ENCODE data around the gene OLIG3.

Gene OLIG3

DNA sequence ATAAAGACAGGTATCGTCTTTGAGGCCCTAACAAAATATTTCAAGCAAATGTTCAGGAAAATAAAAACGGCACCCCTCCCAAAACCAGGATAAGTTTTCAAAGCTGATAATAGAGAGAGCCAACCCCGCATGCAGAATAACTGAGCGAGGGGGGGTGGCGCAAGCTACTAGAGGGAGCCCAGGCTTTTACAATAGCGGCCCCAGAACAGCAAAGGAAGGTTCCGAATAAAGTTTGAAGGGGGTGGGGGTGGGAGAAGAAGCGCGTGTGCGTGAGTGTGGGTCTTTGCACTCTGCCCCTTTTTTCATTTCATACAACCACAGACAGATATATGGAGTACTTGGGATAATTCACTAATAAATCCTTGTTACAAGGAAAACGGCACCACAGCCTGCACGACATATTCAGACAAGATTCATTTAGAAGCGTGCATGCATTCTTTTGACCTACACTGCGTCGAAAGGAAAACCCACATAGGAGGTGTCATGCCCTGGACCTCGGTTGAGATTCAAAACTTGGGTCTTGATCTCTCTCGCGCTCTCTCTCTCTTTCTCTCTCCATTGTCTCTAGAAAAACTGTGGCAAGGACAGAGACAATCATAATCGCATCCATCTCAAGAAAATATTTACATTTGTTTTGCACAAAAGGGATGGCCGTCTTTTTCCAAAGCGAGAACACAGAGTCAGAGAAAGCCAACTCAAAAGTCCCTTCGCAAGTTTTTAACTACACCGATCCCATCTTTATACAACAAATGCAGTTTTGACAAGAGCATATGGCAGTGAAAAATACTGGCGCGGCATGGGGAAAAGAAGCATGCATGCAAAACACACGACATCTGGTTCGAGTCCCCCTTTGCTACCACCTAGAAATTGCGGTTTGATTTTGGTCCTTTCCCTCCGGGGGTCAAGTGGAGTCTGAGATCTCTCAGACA is 1.6 kb downstream of the OLIG3 start:
- no peak for DNase-seq (ENCODE audit: low read depth, low spot score)
- POLR2A ChIA-PET, result no interaction called here
- CTCF ChIA-PET, result no interaction called here
- TF ChIP-seq, protein P1, sequence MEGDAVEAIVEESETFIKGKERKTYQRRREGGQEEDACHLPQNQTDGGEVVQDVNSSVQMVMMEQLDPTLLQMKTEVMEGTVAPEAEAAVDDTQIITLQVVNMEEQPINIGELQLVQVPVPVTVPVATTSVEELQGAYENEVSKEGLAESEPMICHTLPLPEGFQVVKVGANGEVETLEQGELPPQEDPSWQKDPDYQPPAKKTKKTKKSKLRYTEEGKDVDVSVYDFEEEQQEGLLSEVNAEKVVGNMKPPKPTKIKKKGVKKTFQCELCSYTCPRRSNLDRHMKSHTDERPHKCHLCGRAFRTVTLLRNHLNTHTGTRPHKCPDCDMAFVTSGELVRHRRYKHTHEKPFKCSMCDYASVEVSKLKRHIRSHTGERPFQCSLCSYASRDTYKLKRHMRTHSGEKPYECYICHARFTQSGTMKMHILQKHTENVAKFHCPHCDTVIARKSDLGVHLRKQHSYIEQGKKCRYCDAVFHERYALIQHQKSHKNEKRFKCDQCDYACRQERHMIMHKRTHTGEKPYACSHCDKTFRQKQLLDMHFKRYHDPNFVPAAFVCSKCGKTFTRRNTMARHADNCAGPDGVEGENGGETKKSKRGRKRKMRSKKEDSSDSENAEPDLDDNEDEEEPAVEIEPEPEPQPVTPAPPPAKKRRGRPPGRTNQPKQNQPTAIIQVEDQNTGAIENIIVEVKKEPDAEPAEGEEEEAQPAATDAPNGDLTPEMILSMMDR (IDR thresholded peaks at IDR 0.05; ENCODE audit: insufficient read depth, low read length, missing control alignments), result no peak
- no peak overlapping the region for H3K4me3 ChIP-seq (ENCODE audit: low read depth, low read length)

DNA sequence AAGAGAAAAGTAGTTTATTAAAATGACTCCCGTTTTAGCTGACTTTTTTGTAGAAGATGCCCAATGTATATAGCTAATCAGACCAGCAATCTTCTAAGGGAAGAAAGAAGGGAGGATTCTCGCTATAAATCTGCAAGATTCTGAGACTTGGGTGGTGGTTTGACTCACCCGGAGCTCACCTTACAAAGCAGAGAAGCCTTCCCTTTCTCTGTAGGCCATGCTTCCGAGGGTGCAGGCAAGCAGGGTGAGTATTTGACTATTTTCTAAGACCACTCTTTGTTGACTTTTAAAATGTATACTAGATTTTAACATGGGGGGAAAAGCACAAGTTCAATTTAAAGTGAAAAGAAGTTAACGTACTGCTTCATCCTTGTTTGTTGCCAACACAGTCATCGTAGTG is 2.7 kb downstream of the OLIG3 start:
- ChIA-PET CTCF (no interaction called here), POLR2A (no interaction called here)
- TF ChIP-seq, protein P1 (IDR thresholded peaks at IDR 0.05; ENCODE audit: insufficient read depth, low read length, missing control alignments), result no peak
- no peak for DNase-seq (ENCODE audit: low read depth, low spot score)
- H3K4me3 ChIP-seq (ENCODE audit: low read depth, low read length), result no peak overlapping the region

DNA sequence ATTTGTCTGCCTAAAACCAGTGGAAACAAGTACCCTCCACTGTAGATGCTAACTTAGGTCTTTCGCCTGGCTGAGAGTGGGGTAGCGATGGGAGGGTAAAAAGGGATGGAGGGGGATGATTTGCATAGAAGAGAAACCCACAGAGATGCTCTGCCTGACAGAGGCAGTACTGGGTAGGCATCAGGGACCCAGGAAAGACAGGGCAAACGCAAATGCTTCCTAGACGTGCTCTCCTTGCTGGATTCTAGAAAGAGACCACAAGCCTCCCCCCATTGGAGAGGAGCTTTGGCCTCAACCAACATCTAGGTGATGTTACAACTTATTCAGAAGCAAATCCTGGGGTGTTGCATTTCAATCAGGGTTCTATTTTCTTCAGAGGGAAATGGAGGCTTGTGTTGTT is 3.2 kb downstream of the OLIG3 start:
- ChIA-PET POLR2A (no interaction called here), CTCF (no interaction called here)
- no peak for DNase-seq (ENCODE audit: low read depth, low spot score)
- TF ChIP-seq, protein P1 (IDR thresholded peaks at IDR 0.05; ENCODE audit: insufficient read depth, low read length, missing control alignments), result no peak
- no peak overlapping the region for H3K4me3 ChIP-seq (ENCODE audit: low read depth, low read length)

DNA sequence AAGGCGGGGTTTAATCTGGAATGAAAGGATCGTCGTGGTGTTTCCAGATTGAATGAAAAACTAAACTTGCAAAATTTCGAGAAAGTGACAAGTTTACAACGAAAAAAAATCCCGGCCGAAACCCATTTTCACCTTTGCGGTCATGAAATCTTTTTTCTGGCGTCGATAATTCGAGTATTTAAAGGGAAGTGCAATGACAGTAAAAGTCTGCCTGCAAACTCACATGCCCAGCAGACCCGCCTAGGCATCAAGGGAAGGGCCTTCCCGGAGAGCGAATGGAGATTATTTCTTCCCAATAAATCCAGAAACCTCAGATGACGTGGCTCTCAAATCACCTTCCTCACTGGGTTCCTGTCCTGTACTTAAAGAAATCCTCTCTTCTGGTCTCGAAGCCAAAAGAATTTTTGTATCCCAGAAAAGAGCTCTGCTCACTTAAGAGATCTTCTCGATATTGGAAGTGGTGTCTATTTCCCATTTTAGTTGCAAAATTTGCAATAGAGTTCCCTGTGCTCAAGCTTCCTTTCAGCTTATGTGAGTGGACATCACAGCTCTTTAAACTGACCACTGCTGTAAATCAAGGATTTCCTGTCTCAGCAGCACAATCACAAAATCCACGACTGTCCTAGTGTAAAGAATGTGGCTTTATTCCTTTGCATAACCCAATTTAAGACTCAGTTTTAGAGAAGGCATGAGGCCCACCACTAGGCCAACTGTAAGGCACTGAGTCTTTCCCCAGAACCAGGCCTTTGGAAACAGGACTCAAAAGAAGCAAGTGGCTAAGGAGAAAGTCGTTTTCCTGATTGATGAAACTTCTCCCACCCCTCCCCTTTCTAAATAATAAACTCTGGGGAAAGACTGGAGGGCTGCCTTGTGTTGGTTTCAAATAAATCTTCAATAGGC is 3.9 kb downstream of the OLIG3 start:
- ChIA-PET POLR2A (no interaction called here), CTCF (no interaction called here)
- TF ChIP-seq, protein P1 (IDR thresholded peaks at IDR 0.05; ENCODE audit: insufficient read depth, low read length, missing control alignments), result no peak
- no peak overlapping the region for H3K4me3 ChIP-seq (ENCODE audit: low read depth, low read length)
- DNase-seq (ENCODE audit: low read depth, low spot score), result no peak

DNA sequence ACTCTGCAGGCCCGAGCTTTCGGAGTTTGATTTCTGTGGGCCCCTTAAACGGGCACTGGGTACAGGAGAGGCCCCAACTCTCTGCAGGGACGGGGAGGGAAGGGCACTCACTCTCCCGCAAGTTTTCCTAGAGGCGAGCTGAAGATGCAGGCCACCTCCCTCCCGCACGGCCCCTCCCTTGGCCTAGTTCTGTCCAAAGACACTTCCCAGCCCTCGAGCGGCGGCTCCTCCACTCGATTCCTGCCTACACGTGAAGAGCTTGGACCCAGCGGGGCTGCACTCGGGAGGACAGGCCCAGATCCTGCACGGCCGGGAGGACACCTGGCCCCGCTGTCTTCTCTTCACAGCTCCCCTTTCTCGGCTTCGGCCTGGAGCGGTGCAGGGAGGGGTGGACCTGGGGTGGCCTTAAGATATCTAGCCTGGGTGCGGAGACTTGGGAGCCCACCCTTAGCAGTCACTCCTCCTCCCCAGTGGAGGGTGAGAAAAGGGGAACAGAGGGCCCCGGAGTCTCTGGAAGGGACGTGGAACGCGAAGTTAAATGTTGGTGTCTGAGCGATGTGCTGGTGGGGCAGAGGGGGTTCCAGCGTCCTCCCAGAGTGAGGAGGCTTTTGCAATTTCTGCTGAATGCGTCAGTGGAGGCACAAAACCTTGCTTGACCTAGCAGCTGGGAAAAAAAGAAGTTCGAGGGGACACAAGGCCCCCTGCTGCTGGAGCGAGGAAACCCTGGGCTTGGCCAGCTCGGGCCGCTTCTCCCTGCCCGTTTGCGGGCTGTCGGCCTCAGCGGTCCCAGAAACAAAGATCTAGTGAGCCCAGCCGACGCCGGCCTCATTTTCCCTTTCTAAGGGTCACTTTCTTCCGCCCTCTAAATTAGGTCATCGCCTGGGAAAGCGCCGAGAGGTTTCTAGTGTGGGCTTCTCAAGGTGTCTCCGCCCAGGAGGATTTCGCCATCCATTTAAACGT is 4.9 kb downstream of the OLIG3 start:
- ChIA-PET CTCF (no interaction called here), POLR2A (no interaction called here)
- H3K4me3 ChIP-seq (ENCODE audit: low read depth, low read length), result no peak overlapping the region
- TF ChIP-seq, protein P1 (IDR thresholded peaks at IDR 0.05; ENCODE audit: insufficient read depth, low read length, missing control alignments), result no peak
- DNase-seq (ENCODE audit: low read depth, low spot score), result no peak
